Measurements from ENCODE around the gene HPS5.
"Not testable (repeated sequence)": the region's sequence is repeated elsewhere in the genome, so short reads cannot be mapped to it uniquely, and the experiment has no call there.

Gene HPS5

DNA sequence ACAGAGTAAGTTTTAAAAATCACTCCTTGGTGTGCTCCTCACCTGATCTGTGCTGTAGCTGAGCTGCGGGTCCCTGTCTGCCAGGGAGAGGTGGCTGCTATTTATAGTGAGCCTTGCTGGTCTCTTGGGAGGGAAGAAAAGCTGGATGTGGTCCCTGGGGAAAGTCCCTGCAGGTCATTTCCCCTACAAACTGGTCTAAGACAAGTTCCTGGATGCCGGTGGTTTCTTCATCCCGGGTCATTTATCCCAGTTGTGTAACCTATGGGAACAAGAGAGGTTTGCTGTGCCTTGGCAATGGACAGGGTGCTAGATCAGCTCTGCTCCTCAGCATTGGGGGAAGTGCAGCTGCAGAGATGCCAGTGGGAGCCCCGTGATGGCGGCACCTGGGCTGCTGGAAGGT lies 73.4 kb downstream of the HPS5 start, which contains the start of gene SAA2:
Gene SAA2, minus strand, starts transcription at position 108 of the 400 bp plus-strand sequence. CDS start 657 bp downstream, outside the sequence.
- Mint-ChIP-seq H3K36me3 (no peaks in the 10 kb centered on the region), H3K9me3 (peaks cover 0 to 1% of the 10 kb centered on the region in 2 donors), H3K27ac (no peak within 1 kb of the TSS), H3K4me1 (peaks cover 9 to 24% of the 10 kb centered on the region in 2 donors), H3K4me3 (no peak within 1 kb of the TSS), H3K27me3 (peaks cover 0 to 2% of the 10 kb centered on the region in 2 donors)
- no peak for DNase-seq
- no peak for ATAC-seq (replicated peaks)

- H3K4me3 Mint-ChIP-seq, DNase-seq, H3K36me3 Mint-ChIP-seq, H3K27me3 Mint-ChIP-seq, H3K9me3 Mint-ChIP-seq: not testable (repeated sequence)
- peak overlapping the region; percentile 33 for H3K27ac Mint-ChIP-seq
- H3K4me1 Mint-ChIP-seq, result peaks cover 9 to 24% of the 10 kb centered on the region in 2 donors
- ATAC-seq (replicated peaks), result peak in 1 of 2 donors; percentile 13
These were observed 74.8 kb downstream of the HPS5 start for GRCh38 chr11:18247191-18247581.

DNA sequence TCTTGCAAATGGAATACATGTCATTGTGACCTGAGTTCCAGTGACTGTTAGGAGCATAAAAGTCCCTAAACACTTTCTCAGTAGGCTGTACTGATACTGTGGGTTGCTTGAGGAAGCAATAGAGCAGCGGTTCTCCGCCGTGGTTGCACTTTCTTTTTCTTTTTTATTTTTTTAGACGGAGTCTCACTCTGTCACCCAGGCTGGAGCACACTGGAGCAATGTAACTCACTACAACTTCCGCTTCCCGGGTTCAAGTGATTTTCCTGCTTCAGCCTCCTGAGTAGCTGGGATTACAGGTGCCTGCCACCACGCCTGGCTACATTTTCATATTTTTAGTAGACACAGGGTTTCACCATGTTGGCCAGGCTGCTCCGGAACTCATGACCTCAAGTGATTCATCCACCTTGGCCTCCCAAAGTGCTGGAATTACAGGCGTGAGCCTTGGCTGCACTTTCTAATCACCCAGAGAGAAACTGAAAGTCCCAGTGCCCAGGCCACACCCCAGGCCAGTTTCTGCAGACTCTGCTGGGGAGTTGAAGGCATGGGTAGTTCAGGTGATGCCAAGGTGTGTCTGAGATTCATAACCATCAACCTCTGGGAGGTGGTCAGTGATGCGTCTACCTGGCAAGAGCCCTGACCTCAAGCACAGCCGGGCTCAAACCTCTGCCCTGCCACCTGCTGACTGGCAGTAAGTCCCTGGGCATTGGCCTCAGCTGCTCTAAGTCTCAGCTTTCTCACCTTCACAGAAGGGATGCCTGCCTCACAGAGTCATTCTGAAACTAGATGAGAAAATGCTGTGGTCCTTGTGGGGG lies 75.4 kb downstream of the HPS5 start:
- DNase-seq (peak; percentile 4), ATAC-seq (replicated peaks) (peak; percentile 78 to 79)
- Mint-ChIP-seq H3K27ac (peak overlapping the region; percentile 75), H3K4me1 (peaks cover 9 to 24% of the 10 kb centered on the region in 2 donors), H3K4me3 (peak overlapping the region; percentile 65 to 75)
- not testable (repeated sequence) for H3K27me3 Mint-ChIP-seq, H3K36me3 Mint-ChIP-seq, H3K9me3 Mint-ChIP-seq

DNA sequence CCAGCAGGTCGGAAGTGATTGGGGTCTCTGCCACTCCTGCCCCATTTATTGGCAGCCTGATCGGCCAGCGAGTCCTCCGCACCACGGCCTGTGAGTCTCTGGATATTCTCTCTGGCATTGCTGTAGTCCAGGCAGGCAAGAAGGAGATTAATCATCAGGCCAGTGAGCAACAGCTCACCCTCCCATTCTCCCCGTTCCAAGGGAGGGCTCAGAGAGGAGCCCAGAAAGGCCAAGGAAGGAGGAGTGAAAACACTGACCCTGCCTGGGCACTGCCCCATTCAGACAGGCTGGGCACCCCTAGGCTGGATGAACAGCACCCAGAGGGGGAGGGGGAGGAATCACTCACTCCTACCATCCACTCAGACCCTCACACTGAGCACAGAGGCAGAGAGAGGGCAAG lies 76.5 kb downstream of the HPS5 start:
- H3K27ac Mint-ChIP-seq, result no peak overlapping the region
- peaks cover 0 to 1% of the 10 kb centered on the region in 2 donors for H3K36me3 Mint-ChIP-seq
- DNase-seq (no peak), ATAC-seq (replicated peaks) (no peak)
- peaks cover 9 to 24% of the 10 kb centered on the region in 2 donors for H3K4me1 Mint-ChIP-seq
- H3K4me3 Mint-ChIP-seq, result no peak overlapping the region
- peaks cover 0 to 4% of the 10 kb centered on the region in 2 donors for H3K9me3 Mint-ChIP-seq
- H3K27me3 Mint-ChIP-seq, result peaks cover 4 to 7% of the 10 kb centered on the region in 2 donors

GRCh38 chr11:18243783-18244362 lies 78.1 kb downstream of the HPS5 start:
- H3K4me3 Mint-ChIP-seq, result no peak overlapping the region
- peaks cover 0 to 4% of the 10 kb centered on the region in 2 donors for H3K9me3 Mint-ChIP-seq
- H3K27me3 Mint-ChIP-seq, result peaks cover 11 to 19% of the 10 kb centered on the region in 2 donors
- peaks cover 0 to 1% of the 10 kb centered on the region in 2 donors for H3K36me3 Mint-ChIP-seq
- peaks cover 9 to 19% of the 10 kb centered on the region in 2 donors for H3K4me1 Mint-ChIP-seq
- DNase-seq (peak; percentile 33), ATAC-seq (replicated peaks) (peak in 1 of 2 donors; percentile 44)
- peak overlapping the region; percentile 38 for H3K27ac Mint-ChIP-seq

DNA sequence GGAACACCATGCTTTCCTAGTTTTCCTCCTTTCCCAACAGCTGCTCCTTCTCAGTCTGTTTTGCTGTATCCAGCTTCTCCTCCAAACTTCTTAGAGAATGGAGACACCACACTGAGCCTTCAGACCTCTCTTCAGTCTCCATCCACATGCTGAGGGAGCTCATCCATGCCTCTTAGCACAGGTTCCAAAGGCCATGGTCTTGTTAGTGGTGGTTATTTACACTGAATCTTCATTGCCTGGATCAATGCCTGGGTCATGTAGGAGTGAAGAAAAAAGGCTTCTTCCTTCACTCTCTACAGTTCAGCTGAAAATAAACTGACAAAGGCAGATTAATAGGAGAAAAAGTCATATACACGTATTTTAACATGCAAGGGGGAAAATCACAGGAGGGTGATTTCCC lies 82.3 kb downstream of the HPS5 start:
- ATAC-seq (replicated peaks) (no peak), DNase-seq (no peak)
- Mint-ChIP-seq H3K4me1 (peaks cover 5% of the 10 kb centered on the region in 2 donors), H3K36me3 (peaks cover 0 to 1% of the 10 kb centered on the region in 2 donors), H3K27me3 (peaks cover 19 to 27% of the 10 kb centered on the region in 2 donors), H3K4me3 (no peak overlapping the region), H3K9me3 (peaks cover 0 to 4% of the 10 kb centered on the region in 2 donors), H3K27ac (no peak overlapping the region)

DNA sequence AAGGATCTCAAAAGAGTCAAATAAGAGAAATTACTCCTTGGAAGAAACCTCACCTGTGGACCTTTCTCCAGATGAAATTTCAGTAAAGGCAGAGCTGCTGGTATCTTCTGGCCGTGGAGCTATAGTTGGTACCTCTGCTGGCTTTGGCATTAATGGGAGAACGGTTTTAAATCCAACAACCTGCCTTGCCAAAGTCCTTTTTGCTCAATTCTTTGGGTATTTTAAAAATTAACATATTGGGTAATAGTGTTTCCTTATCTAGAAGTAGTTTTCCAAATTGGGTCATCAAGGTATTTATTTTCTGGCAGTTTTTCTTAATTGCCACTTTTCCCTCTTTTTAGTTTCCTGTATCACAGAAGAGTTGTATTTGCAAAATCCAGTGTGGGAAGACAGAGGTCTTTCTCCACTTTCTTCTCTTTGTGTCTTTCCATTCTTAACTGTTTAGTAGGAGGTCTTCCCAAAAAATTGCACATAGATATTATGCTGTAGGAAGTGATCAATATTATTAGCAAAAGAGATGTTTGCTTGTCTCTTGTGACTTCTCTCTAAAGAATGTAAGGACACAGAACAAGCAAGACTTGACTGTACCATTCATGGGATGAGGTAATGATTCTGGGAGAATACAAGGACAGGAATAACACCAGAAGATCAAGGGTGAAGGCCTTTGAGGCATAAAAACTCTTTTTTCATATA lies 85.1 kb downstream of the HPS5 start, which contains the start of gene SAA4:
Gene SAA4, minus strand, starts transcription at position 139 of the 693 bp plus-strand sequence. CDS start 876 bp downstream, outside the sequence.
- Mint-ChIP-seq H3K27ac (no peak within 1 kb of the TSS), H3K4me1 (no peaks in the 10 kb centered on the region), H3K9me3 (peaks cover 0 to 2% of the 10 kb centered on the region in 2 donors), H3K27me3 (peaks cover 24 to 34% of the 10 kb centered on the region in 2 donors), H3K36me3 (peaks cover 0 to 1% of the 10 kb centered on the region in 2 donors), H3K4me3 (no peak within 1 kb of the TSS)
- DNase-seq, result no peak
- ATAC-seq (replicated peaks), result no peak

- peaks cover 21 to 31% of the 10 kb centered on the region in 2 donors for H3K27me3 Mint-ChIP-seq
- ATAC-seq (replicated peaks) (no peak), DNase-seq (no peak)
- no peak overlapping the region for H3K4me3 Mint-ChIP-seq
- no peaks in the 10 kb centered on the region for H3K4me1 Mint-ChIP-seq
- no peak overlapping the region for H3K27ac Mint-ChIP-seq
- no peaks in the 10 kb centered on the region for H3K36me3 Mint-ChIP-seq
- peaks cover 0 to under 1% of the 10 kb centered on the region in 2 donors for H3K9me3 Mint-ChIP-seq
These were observed 86.3 kb downstream of the HPS5 start for GRCh38 chr11:18235394-18236334.

DNA sequence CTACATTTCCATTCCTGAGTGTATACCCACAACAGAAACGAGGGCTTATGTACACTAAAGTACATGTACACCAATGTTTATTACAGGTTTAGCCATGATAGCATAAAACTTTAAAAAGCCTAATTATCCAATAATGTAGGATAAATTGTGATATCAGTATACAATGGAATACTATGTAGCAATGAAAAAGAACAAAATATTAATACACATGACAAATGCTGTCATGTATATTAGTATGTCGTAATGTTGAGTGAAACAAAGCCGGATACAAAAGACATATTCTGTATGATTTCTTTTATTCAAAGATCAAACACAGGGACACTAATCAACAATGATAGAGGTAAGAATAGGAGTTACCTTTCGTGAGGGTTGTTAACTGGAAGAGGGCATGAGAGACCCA lies 88.0 kb downstream of the HPS5 start:
- ATAC-seq (replicated peaks) (no peak), DNase-seq (no peak)
- H3K4me1 Mint-ChIP-seq, result peaks cover under 1 to 4% of the 10 kb centered on the region in 2 donors
- H3K4me3 Mint-ChIP-seq, result no peak overlapping the region
- peaks cover 0 to under 1% of the 10 kb centered on the region in 2 donors for H3K9me3 Mint-ChIP-seq
- no peaks in the 10 kb centered on the region for H3K36me3 Mint-ChIP-seq
- no peak overlapping the region for H3K27ac Mint-ChIP-seq
- H3K27me3 Mint-ChIP-seq, result peaks cover 5 to 24% of the 10 kb centered on the region in 2 donors

DNA sequence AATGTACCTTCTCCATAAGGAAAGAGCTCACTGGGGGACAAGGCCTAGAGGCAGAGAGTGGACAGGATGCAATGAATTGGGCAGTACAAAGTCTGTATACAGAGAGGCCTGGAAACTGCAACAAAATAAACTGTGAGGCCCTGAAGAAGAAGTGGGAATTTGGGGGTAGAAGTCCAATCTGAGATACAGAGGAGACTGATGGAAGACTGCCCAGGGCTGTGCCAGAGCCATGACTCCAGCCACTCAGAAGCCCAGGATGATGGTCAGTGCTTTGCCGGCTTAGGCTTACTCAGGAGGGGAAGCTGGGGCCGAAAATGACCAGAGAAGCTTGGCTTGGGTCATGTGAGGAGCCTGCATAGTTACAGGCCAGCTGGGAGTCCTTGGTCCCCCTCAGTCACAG lies 91.1 kb downstream of the HPS5 start:
- peak overlapping the region; percentile 14 for H3K27ac Mint-ChIP-seq
- H3K36me3 Mint-ChIP-seq, result no peaks in the 10 kb centered on the region
- H3K27me3 Mint-ChIP-seq, result peaks cover 5 to 11% of the 10 kb centered on the region in 2 donors
- H3K4me1 Mint-ChIP-seq, result peaks cover 11 to 14% of the 10 kb centered on the region in 2 donors
- peaks cover 4% of the 10 kb centered on the region in 2 donors for H3K9me3 Mint-ChIP-seq
- no peak for DNase-seq
- no peak for ATAC-seq (replicated peaks)
- H3K4me3 Mint-ChIP-seq, result no peak overlapping the region

GRCh38 chr11:18229501-18229900 lies 92.4 kb downstream of the HPS5 start:
- peaks cover 4% of the 10 kb centered on the region in 2 donors for H3K9me3 Mint-ChIP-seq
- H3K27ac Mint-ChIP-seq, result peak overlapping the region; percentile 25
- H3K4me1 Mint-ChIP-seq, result peaks cover 11 to 18% of the 10 kb centered on the region in 2 donors
- no peak for DNase-seq
- peak; percentile 99 for ATAC-seq (replicated peaks)
- no peak overlapping the region for H3K4me3 Mint-ChIP-seq
- H3K27me3 Mint-ChIP-seq, result peaks cover 5 to 7% of the 10 kb centered on the region in 2 donors
- H3K36me3 Mint-ChIP-seq, result no peaks in the 10 kb centered on the region
